GM12873 (cell line): ENCODE results near the gene RANBP10.

Experiments used
- CTCF ChIP-seq: IDR thresholded peaks from 2 replicates; pipeline ENCODE4 v1.5.1; 2012; ENCODE audit warnings: low read depth, mild to moderate bottlenecking, moderate library complexity, low read length, control low read depth; ENCODE audit not compliant: insufficient read depth; ENCODE audit errors: missing control alignments

The RANBP10 gene

GRCh38 chr16:67783353-67783725, 23.0 kb downstream of the RANBP10 start:
- TF ChIP-seq CTCF, result no peak

GRCh38 chr16:67782567-67783352, 23.6 kb downstream of the RANBP10 start:
- no peak for TF ChIP-seq CTCF

GRCh38 chr16:67781565-67781921, 24.8 kb downstream of the RANBP10 start:
- no peak for TF ChIP-seq CTCF

- TF ChIP-seq CTCF, result no peak
Measured at GRCh38 chr16:67780847-67781564, 25.4 kb downstream of the RANBP10 start.

GRCh38 chr16:67779256-67780014, 26.9 kb downstream of the RANBP10 start:
- no peak for TF ChIP-seq CTCF

- TF ChIP-seq CTCF, result no peak
Measured at GRCh38 chr16:67775273-67775672, 31.1 kb downstream of the RANBP10 start.

GRCh38 chr16:67774457-67774853, 31.9 kb downstream of the RANBP10 start:
- no peak for TF ChIP-seq CTCF
